Heart left ventricle (tissue), 16 donors: ENCODE results near the gene CMKLR1. TPM values are rescaled to one million over a fixed set of nuclear protein-coding genes. Genes with fewer than 3 reads are reported as not detected.
A peak's percentile ranks its signal among the peaks of the same experiment; 100 is the strongest.

ENCODE experiments used
- ATAC-seq, 4 donors: fragments of 200-7000 bp; cut with Tn5 transposase; one replicate each; pipeline ENCODE4 v1.9.1; 2020 to 2022; ENCODE audit warnings: moderate library complexity in 4 of 4, mild to moderate bottlenecking in 3 of 4, moderate number of reproducible peaks in 1 of 4
- DNase-seq, 5 donors: peaks; one replicate each; pipeline ENCODE4 v3.0.0-alpha.2; 2020
- H3K27ac ChIP-seq, 12 donors: fragments of 200-600 bp; sonication (generic) in 4 of 12; one replicate each; pipeline versions ENCODE4 v1.5.0 to v1.8.0; 2016 to 2022; ENCODE audit warnings: mild to moderate bottlenecking in 2 of 12
- H3K27me3 ChIP-seq, 9 donors: fragments of 200-600 bp; sonication (generic) in 2 of 9; one replicate each; pipeline versions ENCODE4 v1.5.1 to v1.8.0; 2016 to 2022; ENCODE audit warnings: mild to moderate bottlenecking in 3 of 9
- H3K36me3 ChIP-seq, 9 donors: fragments of 200-600 bp; sonication (generic) in 2 of 9; one replicate each; pipeline versions ENCODE4 v1.5.0 to v1.8.0; 2018 to 2022; ENCODE audit warnings: mild to moderate bottlenecking in 2 of 9
- H3K4me1 ChIP-seq, 12 donors: fragments of 200-600 bp; sonication (generic) in 4 of 12; one replicate each; pipeline versions ENCODE4 v1.5.0 to v1.8.0; 2016 to 2022; ENCODE audit warnings: mild to moderate bottlenecking in 3 of 12
- H3K4me3 ChIP-seq, 12 donors: fragments of 200-600 bp; sonication (generic) in 4 of 12; one replicate each; pipeline versions ENCODE4 v1.5.0 to v1.8.0; 2017 to 2022; ENCODE audit warnings: mild to moderate bottlenecking in 9 of 12, moderate library complexity in 4 of 12
- H3K9me3 ChIP-seq, 12 donors: fragments of 200-600 bp; sonication (generic) in 4 of 12; one replicate each; pipeline versions ENCODE4 v1.5.0 to v1.8.0; 2016 to 2022; ENCODE audit warnings: mild to moderate bottlenecking in 1 of 12
- CTCF ChIP-seq, 12 donors: fragments of 200-600 bp; sonication (generic) in 4 of 12; IDR thresholded peaks; one replicate each; pipeline versions ENCODE4 v1.5.0 to v1.8.0; 2018 to 2022; ENCODE audit warnings: antibody characterized with exemption in 12 of 12, mild to moderate bottlenecking in 5 of 12
- POLR2A ChIP-seq, 2 donors: fragments of 450-650 bp; IDR thresholded peaks; one replicate each; pipeline ENCODE4 v1.6.1; 2017; ENCODE audit warnings: antibody characterized with exemption in 2 of 2, mild to moderate bottlenecking in 2 of 2, moderate library complexity in 2 of 2
- WGBS, 4 donors: extraction: QIAGEN DNeasy Blood & Tissue Kit in 2 of 4; methylation state at CpG; one replicate each; pipeline versions ENCODE4 v1.1.5 to v1.1.7; 2013 to 2018; 5-methylcytosine and 5-hydroxymethylcytosine counted together
- intact Hi-C, 10 donors: fragments of 100-400 bp; cut with DNase I; formaldehyde crosslinking; loops; one replicate each; pipeline versions ENCODE4 v1.11.1 to v1.14.2; 2022
- polyA plus RNA-seq, 2 donors: library from polyadenylated mRNA; stranded (reverse); fragments of 200-250 nt; gene quantifications; one replicate each; pipeline ENCODE4 v1.2.3, GENCODE V29; 2013
- total RNA-seq, 9 donors: library from RNA; depleted of rRNA in 2 of 9; stranded (reverse); fragments of >200 nt in 2 of 9; fragmentation: NEBNext Ultra II Directional in 3 of 9; extraction: Animal tissue kit (Norgen Biotek cat#: 25700) in 3 of 9; gene quantifications; one replicate each; pipeline versions ENCODE4 v1.1.0 to v1.2.4, GENCODE V29; 2016 to 2023
- donor health status: ischemic (EF 13 %, LVEDD 7.1; RV severe dilation, severe dysfunction).
- donor health status: healthy with polysubstance abuse.
- donor health status: DM: no; HTN: yes; CAD: no.
- donor health status: DM: no; HTN: no; CAD: no.
- donor health status: ischemic (EF 25% LVEDD 6.9; RV normal size, moderate dysfunction).
- donor health status: ischemic (EF 25% LVEDD 5.7; RV mildly dilated, moderate dysfunction).
- donor health status: healthy.
- donor health status: DM: yes; HTN: yes; CAD: no.
- donor health status: ischemic (EF 35%, LVEDD 5.7; RV mildly dilated, moderate dysfunction).
- donor health status: nonischemic (EF 11% LVEDD 7.7; RV severe dilation, severe dysfunction).
- donor health status: DM: yes; HTN: yes; CAD: no.
- donor health status: PGD.
- donor health status: ischemic (EF 29% LVEDD 5.4; RV normal size, mild dysfunction).
- donor health status: nonischemic (EF 23%, LVEDD 6.1; RV moderate dilation, normal function).

CMKLR1 gene
- total and polyA plus RNA-seq, 11 donors, result 2.0 to 47.3 (median 7.0) TPM

DNA sequence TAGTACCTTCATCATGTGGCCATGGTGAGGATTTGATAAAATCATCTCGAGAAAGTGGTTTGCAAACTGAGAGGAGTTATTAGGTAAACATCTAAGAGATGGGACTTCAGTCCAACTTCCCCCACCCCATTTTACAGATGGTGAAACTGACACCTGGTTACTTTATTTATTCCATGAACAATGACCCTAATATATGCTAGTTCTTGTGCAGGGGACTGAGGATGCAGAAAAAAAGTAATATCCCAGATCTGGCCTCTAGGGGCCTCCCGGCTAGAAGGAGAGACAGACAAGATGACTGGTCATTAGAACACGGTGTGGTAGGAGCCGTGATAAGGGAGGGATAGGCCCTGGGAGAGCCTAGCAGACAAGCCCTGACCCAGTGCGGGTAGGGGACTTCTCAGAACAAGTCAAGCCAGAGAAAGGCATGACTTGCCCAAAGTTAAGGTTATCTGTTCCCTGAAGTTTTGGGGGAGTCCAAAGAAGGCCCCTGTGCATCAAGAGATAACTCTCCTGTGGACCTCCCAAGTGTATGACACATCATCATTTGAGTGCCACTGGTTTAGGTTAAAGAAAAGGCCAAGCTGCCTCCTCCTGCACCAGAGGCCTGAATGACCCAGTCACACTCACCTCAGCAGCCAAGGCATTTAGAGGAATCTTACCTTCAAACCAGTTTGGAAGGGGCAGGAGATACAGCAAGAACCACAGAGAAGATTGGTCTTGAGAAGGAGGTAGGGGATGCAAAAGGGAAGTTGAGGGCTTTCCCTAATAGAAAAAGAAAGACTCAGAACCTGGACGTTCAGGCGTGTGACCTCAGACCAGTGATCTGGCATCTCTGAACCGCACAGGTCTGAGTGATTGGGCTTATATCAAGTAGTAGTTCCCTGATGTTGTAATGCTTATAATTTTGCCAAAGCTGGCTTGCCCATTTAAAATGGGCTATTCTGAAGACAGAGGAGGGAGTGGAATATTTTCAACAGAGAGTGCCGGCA lies 1.6 kb downstream of the CMKLR1 start:
- 61 to 67% (median 65%) methylated on average over 9 of the region's 9 CpGs for WGBS, 4 donors

DNA sequence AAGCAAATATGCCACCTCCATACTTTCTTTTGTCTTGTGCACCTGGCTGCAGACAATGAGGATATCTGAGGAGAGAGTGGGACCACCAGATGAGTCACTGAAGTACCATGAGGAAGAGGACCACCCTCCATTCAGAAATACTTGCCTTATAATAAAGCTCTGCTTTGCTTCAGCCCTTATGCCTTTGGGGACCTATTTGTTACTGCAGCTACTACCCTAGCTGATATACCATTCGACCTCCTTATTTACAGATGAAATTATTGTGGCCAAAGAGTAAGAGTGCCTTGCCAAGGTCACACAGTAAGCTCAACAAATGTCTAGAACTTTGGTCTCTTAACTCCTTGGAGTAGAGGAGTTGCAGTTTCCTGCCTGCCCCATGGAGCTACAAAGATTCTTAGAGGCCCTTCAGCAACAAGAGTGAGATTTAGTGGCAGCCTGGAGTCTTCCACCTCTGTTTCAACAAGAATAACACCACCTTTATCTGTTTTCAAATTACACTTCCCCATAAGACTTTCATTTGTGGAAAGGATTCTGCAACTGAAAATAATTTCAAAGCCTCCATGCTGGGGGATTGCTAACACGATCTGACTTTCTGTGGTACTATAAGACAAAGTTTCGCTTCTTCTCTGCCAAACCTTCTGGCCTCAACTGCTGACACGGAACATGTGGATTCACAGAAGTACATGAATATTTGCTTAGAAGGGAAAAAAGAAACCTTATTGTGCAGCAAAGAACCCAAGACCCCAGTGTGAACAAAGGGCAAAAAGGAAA lies 3.6 kb downstream of the CMKLR1 start:
- H3K27me3 ChIP-seq, result peaks cover 0 to 13% (median 0%) of the 10 kb centered on the region in 9 donors
- H3K4me1 ChIP-seq, result peaks cover 0 to 67% (median 32%) of the 10 kb centered on the region in 12 donors
- TF ChIP-seq CTCF (IDR thresholded peaks at IDR 0.05) (no peak), POLR2A (IDR thresholded peaks at IDR 0.05) (no peak)
- H3K27ac ChIP-seq, result peak overlapping the region in 5 of 12 donors; percentile 2 to 92 (median 6)
- intact Hi-C loops, result no loop called here
- no peak for ATAC-seq
- H3K9me3 ChIP-seq, result no peaks in the 10 kb centered on the region
- no peak for DNase-seq
- H3K36me3 ChIP-seq, result peaks cover 0 to 9% (median 0%) of the 10 kb centered on the region in 9 donors
- WGBS, 4 donors, result 76 to 85% (median 82%) methylated on average over 4 of the region's 4 CpGs
- peak overlapping the region in 2 of 12 donors; percentile 56 to 57 for H3K4me3 ChIP-seq

More for the DNA sequence above, 1.6 kb downstream of the CMKLR1 start:
- peaks cover 0 to 13% (median 0%) of the 10 kb centered on the region in 9 donors for H3K27me3 ChIP-seq
- peak in 11 of 12 donors; percentile 16 to 56 (median 41) for TF ChIP-seq CTCF (IDR thresholded peaks at IDR 0.05)
- TF ChIP-seq POLR2A (IDR thresholded peaks at IDR 0.05), result no peak
- H3K4me3 ChIP-seq, result peak overlapping the region in 11 of 12 donors; percentile 5 to 67 (median 54)
- DNase-seq (peak in 2 of 5 donors; percentile 25 to 36), ATAC-seq (peak in 2 of 4 donors; percentile 29 to 31)
- peaks cover 0 to 7% (median 0%) of the 10 kb centered on the region in 9 donors for H3K36me3 ChIP-seq
- peak overlapping the region in 11 of 12 donors; percentile 2 to 92 (median 71) for H3K27ac ChIP-seq
- H3K4me1 ChIP-seq, result peaks cover 0 to 52% (median 29%) of the 10 kb centered on the region in 12 donors
- intact Hi-C loops, result no loop called here
- no peaks in the 10 kb centered on the region for H3K9me3 ChIP-seq

GRCh38 chr12:108333898-108334699 lies 5.0 kb downstream of the CMKLR1 start:
- intact Hi-C loops, result no loop called here
- peak overlapping the region in 9 of 12 donors; percentile 1 to 92 (median 38) for H3K27ac ChIP-seq
- no peak for TF ChIP-seq POLR2A (IDR thresholded peaks at IDR 0.05)
- TF ChIP-seq CTCF (IDR thresholded peaks at IDR 0.05), result no peak

More at GRCh38 chr12:108333898-108334699, 5.0 kb downstream of the CMKLR1 start:
- H3K36me3 ChIP-seq, result peaks cover 0 to 23% (median 0%) of the 10 kb centered on the region in 9 donors
- peaks cover 0 to 66% (median 27%) of the 10 kb centered on the region in 12 donors for H3K4me1 ChIP-seq
- DNase-seq (peak in 2 of 5 donors; percentile 41 to 42), ATAC-seq (peak; percentile 17 to 74 (median 29))
- 59 to 66% (median 65%) methylated on average over 10 of the region's 10 CpGs for WGBS, 4 donors
- peaks cover 0 to 9% (median 0%) of the 10 kb centered on the region in 9 donors for H3K27me3 ChIP-seq
- peak overlapping the region in 1 of 12 donors; percentile 2 for H3K4me3 ChIP-seq
- H3K9me3 ChIP-seq, result peaks cover 0 to 4% (median 0%) of the 10 kb centered on the region in 12 donors
